ENCODE data around the gene PMAIP1. TPM values are rescaled to one million over a fixed set of nuclear protein-coding genes. Genes with fewer than 3 reads are reported as not detected.
A peak's percentile ranks its signal among the peaks of the same experiment; 100 is the strongest.

Gene PMAIP1
- total and polyA plus RNA-seq, 9 of the 15 experiments (the other 6 are each of a cell fraction or from before 2014, with no cell fraction given) = 8.0 to 22.9 (median 14.9) TPM

DNA sequence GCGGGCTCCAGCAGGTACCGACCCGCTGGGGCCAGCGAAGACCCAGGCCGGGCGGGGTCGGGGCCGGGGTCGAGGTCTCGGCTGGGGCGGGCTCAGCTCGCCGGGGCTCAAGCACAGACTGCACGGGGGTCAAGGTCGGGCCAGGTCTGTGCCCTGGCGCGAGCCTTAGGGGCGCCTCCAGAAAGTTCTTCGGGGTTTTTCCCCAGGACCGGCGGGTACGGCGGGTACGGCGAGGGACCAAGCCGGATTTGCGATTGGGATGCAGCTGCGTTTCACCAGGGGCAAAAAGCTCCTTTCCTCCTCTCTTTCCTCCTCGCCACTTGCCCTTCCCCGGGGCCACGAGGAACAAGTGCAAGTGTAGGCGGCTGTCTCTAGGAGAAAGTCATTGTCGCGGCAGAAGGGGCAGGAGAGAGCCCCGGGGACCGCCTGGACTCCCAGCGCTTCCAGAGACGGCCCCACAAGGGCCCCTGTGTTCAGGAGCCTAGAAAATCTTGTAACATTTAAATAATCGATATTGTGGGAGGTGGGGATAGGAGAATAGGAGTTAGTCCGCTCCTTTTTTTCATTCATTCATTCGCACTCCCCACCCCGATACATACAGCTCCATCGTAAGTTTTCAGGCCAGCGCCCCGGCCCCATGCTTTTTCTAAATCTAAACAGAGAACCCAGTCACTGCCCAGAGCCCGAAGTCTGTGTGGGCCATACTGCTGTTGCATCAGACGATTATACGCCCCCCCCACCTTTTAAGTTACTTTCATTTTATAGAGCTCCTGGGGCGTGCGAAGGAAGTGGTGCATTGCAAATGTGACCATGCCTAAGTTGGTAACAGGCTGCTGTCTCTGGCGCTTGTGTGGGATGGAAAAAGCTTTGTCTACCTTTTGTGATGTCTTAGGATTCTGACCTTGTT lies 679 bp downstream of the PMAIP1 start (continued):
- TF ChIP-seq, protein P1, sequence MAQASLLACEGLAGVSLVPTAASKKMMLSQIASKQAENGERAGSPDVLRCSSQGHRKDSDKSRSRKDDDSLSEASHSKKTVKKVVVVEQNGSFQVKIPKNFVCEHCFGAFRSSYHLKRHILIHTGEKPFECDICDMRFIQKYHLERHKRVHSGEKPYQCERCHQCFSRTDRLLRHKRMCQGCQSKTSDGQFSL (CRISPR knock-in tag; IDR thresholded peaks at IDR 0.05) = peak; percentile 89
- TF ChIP-seq, protein P1 (tag; IDR thresholded peaks at IDR 0.05) = peak in 1 of 2 experiments; percentile 68; a peak in 2 of 4 replicates
- TF ChIP-seq, protein P2, sequence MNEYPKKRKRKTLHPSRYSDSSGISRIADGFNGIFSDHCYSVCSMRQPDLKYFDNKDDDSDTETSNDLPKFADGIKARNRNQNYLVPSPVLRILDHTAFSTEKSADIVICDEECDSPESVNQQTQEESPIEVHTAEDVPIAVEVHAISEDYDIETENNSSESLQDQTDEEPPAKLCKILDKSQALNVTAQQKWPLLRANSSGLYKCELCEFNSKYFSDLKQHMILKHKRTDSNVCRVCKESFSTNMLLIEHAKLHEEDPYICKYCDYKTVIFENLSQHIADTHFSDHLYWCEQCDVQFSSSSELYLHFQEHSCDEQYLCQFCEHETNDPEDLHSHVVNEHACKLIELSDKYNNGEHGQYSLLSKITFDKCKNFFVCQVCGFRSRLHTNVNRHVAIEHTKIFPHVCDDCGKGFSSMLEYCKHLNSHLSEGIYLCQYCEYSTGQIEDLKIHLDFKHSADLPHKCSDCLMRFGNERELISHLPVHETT (CRISPR knock-in tag; conservative IDR thresholded peaks at IDR 0.05 in 1 of 2, IDR thresholded peaks at IDR 0.05 in 1 of 2) = no peak
- TF ChIP-seq CXXC5 (CRISPR knock-in tag; IDR thresholded peaks at IDR 0.05) (no peak), KDM5B (IDR thresholded peaks at IDR 0.05; ENCODE audit: insufficient replicate concordance, low read depth, low read length) (peak; percentile 50), ZNF263 (CRISPR knock-in tag; IDR thresholded peaks at IDR 0.05; ENCODE audit: borderline replicate concordance) (0 out of 2 replicates have a peak, but pooled peaks have one; percentile 13), TCF3 (CRISPR knock-in tag; IDR thresholded peaks at IDR 0.05) (no peak), CEBPG (CRISPR knock-in tag; IDR thresholded peaks at IDR 0.05) (peak; percentile 88), CEBPG (tag; conservative IDR thresholded peaks at IDR 0.05 in 1 of 2, IDR thresholded peaks at IDR 0.05 in 1 of 2) (peak; percentile 70 to 78), TRIM24 (IDR thresholded peaks at IDR 0.05) (no peak), ETV5 (CRISPR knock-in tag; IDR thresholded peaks at IDR 0.05; ENCODE audit: low read depth) (no peak), ZFX (CRISPR knock-in tag; IDR thresholded peaks at IDR 0.05) (0 out of 2 replicates have a peak, but pooled peaks have one; percentile 0), POU5F1 (IDR thresholded peaks at IDR 0.05; ENCODE audit: borderline replicate concordance, low read depth, low read length, partially characterized antibody) (no peak), DMBX1 (CRISPR knock-in tag; IDR thresholded peaks at IDR 0.05; ENCODE audit: borderline replicate concordance) (no peak), HEY1 (CRISPR knock-in tag; IDR thresholded peaks at IDR 0.05; ENCODE audit: borderline replicate concordance) (no peak), SPI1 (IDR thresholded peaks at IDR 0.05; ENCODE audit: borderline replicate concordance, low read depth, low read length) (0 out of 2 replicates have a peak, but pooled peaks have one; percentile 37), TAF9B (IDR thresholded peaks at IDR 0.05; ENCODE audit: partially characterized antibody) (no peak)
- TF ChIP-seq, protein P3, sequence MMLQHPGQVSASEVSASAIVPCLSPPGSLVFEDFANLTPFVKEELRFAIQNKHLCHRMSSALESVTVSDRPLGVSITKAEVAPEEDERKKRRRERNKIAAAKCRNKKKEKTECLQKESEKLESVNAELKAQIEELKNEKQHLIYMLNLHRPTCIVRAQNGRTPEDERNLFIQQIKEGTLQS (IDR thresholded peaks at IDR 0.05) = peak; percentile 79
- TF ChIP-seq, protein P3 (CRISPR knock-in tag; conservative IDR thresholded peaks at IDR 0.05) = no peak
- TF ChIP-seq, protein P4, sequence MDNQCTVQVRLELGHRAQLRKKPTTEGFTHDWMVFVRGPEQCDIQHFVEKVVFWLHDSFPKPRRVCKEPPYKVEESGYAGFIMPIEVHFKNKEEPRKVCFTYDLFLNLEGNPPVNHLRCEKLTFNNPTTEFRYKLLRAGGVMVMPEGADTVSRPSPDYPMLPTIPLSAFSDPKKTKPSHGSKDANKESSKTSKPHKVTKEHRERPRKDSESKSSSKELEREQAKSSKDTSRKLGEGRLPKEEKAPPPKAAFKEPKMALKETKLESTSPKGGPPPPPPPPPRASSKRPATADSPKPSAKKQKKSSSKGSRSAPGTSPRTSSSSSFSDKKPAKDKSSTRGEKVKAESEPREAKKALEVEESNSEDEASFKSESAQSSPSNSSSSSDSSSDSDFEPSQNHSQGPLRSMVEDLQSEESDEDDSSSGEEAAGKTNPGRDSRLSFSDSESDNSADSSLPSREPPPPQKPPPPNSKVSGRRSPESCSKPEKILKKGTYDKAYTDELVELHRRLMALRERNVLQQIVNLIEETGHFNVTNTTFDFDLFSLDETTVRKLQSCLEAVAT (IDR thresholded peaks at IDR 0.05) = 0 out of 4 replicates have a peak, but pooled peaks of 1 of the 2 experiments have one; percentile 1
